Activated T-helper 1 cell treated with anti-CD3 and anti-CD28 coated beads, Interleukin-2, amount 50 U/mL, for 16 hours (primary cell): ENCODE data around the gene RPL22.

Experiments
- DNase-seq, 2 donors: peaks; one replicate each; pipeline ENCODE4 v3.0.0-alpha.2; 2020; ENCODE audit warnings: low read depth in 1 of 2, low spot score in 1 of 2

The RPL22 gene

DNA sequence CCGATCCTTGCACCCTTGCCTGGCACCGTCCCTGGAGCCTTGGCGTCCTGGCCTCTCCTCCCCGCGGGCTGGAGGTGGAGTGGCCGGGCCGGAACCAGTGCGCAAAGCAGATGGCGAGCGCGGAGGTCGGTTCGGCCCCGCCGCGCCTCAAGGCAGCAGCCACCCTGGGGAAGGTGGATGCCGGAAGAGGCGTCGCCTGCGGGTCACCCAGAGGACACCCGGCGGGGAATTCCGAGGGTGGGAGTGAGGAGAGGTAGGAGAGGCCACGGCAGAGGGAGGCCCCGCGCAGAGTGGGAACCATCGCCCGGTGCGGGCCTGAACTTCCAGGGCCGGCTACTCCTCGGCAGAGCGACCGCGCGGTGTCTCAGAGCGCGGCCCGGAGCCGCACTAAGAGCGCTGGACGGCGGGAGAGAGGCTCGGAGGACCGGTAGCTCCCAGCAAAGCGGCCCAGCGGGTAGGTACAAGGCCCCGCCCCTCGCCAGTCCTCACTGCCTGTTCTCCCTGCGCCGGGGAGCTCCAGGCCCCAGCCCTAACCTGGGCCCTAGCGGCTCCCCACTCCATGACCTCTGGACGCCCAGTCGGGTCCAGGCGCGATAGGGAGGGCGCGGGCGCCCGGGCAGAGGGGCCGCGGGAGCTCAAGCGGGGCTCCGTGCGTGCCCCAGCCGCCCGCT lies 6.6 kb upstream of the RPL22 start, which contains the start of gene RNF207:
RNF207 (plus strand) TSS at position 271 of the 671 bp plus-strand sequence. CDS start 417 bp downstream, outside the sequence.
- peak in 1 of 2 donors; percentile 54 for DNase-seq

GRCh38 chr1:6202256-6202655 lies 2.9 kb upstream of the RPL22 start:
- DNase-seq: no peak

DNA sequence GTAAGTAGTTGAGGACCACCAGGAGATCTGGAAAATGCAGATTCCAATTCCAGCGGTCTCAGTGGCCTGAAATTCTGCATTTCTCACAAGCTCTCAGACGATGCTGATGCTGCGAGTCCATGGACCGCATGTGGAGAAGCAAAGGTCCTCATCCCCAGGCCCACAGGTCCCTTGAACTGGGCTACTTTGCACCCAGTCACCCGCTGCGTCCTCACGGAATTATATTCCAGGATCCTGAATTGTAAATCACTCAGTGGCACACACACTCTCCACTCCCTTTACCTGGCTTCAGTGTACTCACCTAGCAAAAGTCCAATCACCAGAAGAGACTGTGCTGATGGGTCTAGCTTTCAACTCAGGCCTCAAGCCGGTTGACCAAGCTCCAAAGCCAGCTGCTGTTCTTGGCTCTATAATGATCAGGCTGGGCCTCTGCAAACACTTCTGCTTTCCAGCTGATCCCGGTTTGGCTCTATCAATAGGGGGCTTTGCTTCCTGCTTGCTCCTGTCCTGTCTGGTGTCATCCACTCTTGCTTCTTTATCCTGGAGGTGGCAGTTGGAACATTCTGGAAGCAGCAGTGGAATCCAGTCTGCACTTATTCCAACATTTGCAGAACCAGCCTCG lies 904 bp upstream of the RPL22 start:
- no peak for DNase-seq

DNA sequence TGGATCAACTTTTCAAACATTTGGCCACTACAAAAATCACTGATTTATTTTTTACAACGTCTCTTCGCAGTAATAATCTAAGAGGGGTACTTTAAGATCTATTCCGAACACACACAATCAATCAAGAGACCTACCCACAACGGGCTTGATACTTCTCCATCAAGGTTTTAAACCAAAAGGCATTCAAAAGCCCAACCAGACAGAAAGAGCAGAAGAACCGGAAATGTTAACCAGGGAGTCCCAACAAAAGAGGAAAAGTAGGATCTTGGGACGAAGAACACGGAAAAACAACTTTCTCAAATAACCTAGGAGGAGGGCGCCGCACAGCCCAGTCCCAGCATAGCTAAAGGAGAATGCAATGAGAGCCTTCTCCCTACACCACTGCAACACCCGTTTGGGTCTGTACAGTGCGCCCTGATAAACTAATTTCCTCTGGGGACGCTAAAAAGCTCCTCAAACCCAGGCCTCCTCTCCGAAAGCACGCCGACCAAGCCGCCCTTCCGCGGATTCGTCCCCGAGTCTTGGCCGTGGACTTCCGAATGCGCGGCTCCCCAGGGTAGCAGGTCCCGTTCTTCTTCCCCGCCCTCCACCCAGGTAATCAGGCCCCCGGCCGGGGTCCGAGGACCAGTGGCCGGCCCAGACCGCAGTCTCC lies 623 bp downstream of the RPL22 start:
- DNase-seq: no peak

- DNase-seq: no peak
These were observed 1.5 kb downstream of the RPL22 start for GRCh38 chr1:6197746-6198427.

DNA sequence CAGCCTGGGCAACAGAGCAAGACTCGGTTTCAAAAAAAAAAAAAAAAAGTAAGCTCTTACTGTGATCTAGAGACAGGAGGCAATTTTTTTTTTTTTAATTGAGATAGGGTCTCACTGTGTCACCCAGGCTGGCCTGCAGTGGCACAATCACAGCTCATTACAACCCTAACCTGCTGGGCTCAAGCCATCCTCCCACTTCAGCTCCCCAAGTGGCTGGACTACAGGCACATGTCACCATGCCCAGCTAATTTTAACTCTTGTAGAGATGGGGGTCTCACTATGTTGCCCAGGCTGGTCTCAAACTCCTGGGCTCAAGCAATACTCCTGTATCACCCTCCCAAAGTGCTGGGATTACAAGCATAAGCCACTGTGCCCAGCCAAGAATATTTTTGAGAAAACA lies 7.4 kb downstream of the RPL22 start:
- no peak for DNase-seq

DNA sequence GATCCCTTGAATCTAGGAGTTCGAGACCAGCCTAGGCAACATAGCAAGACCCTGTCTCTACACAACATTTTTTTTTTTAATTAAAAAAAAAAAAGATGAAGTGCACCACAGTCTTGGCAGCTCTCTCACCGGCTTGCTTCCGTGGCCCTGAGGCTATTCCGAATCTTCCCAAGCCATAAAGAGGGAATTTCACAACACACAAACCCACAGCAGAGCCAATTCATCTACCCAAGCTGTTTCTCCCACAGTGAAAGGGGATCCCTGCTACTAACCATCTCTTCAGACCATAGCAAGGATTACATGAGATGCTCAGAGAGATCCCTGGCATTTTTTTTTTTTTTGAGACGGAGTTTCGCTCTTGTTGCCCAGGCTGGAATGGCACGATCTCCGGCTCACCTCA lies 10.9 kb downstream of the RPL22 start:
- DNase-seq: no peak

GRCh38 chr1:6185635-6186382 lies 13.6 kb downstream of the RPL22 start:
- no peak for DNase-seq

- no peak for DNase-seq
These were observed 14.2 kb downstream of the RPL22 start for GRCh38 chr1:6185151-6185550.

DNA sequence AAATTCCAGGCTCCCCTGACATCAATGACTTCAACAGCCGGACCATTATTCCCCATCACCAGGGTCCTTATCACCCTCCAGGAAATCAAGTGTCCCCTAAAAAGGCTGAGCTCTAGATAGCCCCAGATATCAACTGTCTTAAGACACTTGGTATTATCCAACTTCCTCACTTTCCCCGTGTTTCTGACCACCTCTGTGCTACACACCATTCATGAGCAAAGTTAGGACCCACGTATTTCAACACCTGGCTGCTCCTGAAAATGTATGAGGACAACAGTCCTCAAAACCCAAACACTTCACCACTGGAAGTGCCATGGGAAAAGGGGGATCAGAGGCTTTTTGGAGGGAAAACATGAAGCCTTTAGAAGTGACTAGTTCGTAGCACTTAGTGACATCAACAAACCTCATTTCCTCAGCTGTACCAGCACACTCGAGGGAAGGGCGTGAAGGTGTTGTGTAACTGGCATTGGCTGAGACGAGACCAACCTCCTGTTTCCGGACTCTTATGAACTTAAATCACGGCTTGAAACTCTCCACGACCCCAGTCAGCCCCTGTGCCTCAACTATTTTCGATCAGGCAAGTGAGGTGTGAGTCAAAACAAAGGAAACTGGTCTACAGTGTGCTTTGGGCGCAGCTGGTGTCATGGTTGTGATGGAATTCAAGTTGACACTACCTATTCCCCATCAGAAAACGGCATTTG lies 15.2 kb downstream of the RPL22 start:
- no peak for DNase-seq

GRCh38 chr1:6183520-6183989 lies 15.8 kb downstream of the RPL22 start:
- no peak for DNase-seq

GRCh38 chr1:6181347-6181770 lies 18.0 kb downstream of the RPL22 start:
- DNase-seq: no peak

GRCh38 chr1:6180707-6181311 lies 18.6 kb downstream of the RPL22 start:
- DNase-seq: no peak

GRCh38 chr1:6180268-6180706 lies 19.1 kb downstream of the RPL22 start, which contains the start of gene CHD5:
Gene CHD5, minus strand, starts transcription at chr1:6180321. Its CDS starts 298 bp downstream, at chr1:6180023.
- DNase-seq: no peak

GRCh38 chr1:6179564-6180175 lies 19.7 kb downstream of the RPL22 start:
- no peak for DNase-seq

GRCh38 chr1:6178751-6179563 lies 20.4 kb downstream of the RPL22 start:
- DNase-seq: no peak

GRCh38 chr1:6177681-6178380 lies 21.6 kb downstream of the RPL22 start:
- no peak for DNase-seq

- DNase-seq: no peak
These were observed 22.6 kb downstream of the RPL22 start for GRCh38 chr1:6176779-6177178.
